NCI-H524 treated with DMSO at 0.1 percent for 48 hours (cell line): ENCODE data around the gene GIT1.
A peak's percentile ranks its signal among the peaks of the same experiment; 100 is the strongest.

Source experiments
- DNase-seq: peaks from one replicate; lab custom pipeline; 2025; lab: John Stamatoyannopoulos, UW

The GIT1 gene

DNA sequence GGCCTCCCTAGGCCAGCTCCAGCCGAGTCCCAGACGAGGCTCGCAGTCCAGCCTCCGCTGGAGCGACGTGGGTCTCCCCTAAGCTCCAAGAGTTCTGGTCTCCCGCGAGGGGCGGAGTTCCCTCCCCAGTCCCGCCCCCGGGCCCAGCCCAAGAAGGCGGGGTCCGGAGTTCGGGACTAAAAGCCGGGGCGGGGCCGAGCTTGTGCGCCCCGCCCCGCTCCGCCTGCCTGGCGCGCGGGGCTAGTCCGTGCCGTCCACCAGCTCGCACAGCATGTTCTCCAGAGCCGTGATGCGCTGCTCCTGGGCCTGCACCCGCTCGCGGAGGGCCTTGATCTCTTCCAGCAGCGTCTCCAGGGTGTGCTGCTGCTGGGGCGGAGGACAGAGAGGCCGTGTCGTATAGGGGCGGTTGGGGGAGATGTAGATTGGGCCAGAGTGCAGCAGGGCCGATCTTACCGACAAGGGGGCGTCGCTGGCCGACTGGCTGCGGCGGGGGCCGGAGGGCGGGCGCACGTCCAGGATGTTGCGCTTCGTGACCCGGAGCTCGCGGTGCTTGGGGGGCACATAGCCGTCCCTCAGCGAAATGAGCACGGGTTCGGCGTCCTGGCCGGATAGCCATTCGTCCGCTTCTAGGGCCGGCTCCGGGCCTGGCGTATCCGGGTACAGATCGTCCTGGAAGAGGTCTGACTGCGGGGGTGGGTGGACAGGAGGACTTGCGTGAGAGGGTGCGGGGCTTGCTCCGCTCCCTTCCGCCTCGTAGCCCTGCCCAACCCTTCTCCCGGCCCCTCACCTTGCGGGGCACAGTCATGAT, 26.2 kb upstream of the GIT1 start:
- no peak for DNase-seq

DNA sequence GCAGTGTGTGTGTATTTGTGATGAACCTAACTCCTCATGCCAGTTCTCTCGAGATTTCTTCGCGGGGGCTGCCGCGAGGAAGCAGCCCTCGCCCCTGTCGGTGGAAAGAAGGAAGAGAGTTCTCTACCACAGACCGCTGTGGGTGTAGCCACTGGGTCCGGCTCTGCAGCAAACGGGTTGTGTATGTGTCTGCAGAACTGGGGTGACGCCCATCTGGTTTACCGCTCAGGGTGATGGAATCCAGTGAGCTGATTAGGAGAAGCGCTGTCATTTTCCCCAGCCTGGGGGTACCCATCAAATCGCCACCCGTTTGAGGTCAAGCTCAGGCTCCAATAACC, 25.6 kb upstream of the GIT1 start:
- DNase-seq = no peak

DNA sequence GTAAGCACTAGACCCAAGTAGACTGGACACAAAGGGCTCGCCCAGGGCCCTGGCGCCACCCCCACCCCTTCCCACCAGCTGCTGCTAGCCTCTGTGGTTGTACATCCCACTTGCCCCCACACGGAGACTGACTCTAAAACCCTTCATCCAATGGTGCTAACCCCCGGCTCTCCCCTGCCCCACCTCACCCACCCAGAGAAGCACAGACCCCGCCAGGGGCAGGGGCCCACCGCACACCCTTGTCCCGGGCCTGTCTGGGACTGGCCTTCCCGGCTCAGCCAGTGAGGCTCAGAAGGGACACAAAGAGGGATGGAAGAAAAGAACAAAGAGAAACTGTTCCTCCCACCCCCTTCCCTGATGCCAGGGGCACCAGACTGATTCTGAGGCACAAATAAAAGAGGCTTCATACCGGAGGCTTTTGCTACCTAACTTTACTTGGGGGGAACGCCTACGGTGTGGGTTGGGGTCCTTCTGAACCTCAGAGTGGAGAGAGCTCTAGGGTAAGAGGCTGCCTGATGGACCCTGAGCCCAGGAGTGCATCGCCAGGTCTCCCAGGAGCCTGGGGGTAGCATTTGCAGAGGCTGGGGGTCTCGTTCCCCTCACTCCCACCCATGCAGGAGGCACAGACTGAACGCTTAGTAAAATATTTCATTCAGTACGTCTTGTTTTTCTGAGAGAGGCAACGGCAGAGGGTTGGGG, 25.1 kb upstream of the GIT1 start:
- no peak for DNase-seq

DNA sequence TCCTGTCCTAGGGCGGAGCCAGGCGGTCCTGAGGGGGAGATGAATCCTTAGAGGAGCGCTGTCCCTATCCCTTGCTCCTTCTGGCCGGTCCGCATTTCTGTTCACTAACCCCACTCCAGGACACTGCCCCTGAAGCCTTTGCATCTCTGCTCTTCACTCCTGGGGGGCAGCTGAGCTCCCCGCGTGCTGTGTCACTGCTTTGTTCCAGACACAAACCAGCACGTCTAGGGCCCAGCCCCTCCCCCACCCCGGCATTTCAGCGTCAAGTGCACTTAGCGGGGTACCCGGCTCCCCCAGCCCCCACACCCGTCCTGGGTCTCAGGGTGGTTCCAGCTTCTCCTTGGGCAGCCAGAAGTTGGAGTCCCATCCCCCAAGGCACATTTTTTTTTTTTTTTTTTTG, 24.4 kb upstream of the GIT1 start:
- no peak for DNase-seq

DNA sequence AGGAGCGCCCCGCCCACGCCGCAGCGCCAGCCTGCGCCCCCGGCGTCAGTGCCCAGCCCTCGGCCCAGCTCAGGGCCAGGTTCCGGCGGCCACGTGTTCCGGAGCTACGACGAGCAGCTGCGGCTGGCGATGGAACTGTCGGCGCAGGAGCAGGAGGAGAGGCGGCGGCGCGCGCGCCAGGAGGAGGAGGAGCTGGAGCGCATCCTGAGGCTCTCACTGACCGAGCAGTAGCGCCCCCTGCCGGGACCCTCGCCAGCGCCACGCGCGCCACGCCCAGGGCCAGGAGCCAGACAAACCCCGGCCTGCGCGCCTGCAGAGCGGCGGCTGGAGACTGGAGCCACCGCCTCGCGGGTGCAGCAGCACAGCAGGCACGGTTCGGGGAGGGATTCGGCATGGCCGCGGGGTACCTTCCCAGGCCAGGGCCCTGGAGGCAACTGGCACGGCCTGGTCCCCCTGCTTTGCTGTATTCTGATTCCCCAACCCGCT, 23.9 kb upstream of the GIT1 start:
- DNase-seq = no peak

DNA sequence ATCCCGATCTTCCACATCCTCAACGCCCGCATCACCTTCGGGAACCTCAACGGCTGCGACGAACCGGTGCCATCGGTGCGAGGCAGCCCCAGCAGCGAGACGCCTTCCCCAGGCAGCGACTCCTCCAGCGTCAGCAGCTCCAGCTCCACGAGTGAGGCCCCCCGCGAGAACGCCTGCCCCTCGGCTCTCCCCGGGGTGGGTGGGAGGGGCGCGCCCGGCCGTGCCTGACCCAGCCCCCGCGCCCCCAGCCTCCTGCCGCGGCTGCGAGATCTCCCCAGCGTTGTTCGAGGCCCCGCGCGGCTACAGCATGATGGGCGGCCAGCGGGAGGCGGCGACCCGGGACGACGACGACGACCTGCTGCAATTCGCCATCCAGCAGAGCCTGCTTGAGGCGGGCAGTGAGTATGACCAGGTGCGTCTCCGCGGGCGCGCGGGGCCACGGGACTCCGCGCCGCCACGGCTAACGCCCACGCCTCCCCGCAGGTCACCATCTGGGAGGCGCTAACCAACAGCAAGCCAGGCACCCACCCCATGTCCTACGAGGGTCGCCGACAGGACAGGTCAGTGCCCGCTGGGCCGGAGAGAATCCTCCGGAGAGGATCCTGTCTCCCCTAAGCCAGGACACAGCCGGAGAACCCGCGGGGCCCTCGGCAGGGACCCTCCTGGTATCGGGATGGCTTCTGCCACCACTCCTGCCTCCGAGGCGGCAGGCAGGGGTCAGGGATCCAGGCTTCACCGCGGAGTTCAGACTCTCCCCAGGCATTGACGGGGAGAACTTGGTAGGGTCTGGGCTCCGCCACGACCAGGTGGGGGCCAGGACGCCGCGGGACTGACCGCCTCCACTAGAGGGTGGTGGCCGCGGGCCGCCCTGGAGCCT, 23.2 kb upstream of the GIT1 start:
- no peak for DNase-seq

DNA sequence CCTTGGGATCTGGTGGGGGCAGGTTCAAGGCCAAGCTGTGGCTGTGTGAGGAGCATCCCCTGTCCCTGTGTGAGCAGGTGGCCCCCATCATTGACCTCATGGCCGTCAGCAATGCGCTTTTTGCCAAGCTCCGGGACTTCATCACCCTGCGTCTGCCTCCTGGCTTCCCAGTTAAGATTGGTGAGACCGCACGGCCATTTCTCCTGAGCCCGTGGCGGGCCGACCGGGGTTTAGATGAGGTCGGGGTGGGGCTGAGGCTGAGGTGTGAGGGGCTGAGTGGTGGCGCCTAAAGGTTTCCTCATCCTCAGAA, 22.6 kb upstream of the GIT1 start:
- no peak for DNase-seq

DNA sequence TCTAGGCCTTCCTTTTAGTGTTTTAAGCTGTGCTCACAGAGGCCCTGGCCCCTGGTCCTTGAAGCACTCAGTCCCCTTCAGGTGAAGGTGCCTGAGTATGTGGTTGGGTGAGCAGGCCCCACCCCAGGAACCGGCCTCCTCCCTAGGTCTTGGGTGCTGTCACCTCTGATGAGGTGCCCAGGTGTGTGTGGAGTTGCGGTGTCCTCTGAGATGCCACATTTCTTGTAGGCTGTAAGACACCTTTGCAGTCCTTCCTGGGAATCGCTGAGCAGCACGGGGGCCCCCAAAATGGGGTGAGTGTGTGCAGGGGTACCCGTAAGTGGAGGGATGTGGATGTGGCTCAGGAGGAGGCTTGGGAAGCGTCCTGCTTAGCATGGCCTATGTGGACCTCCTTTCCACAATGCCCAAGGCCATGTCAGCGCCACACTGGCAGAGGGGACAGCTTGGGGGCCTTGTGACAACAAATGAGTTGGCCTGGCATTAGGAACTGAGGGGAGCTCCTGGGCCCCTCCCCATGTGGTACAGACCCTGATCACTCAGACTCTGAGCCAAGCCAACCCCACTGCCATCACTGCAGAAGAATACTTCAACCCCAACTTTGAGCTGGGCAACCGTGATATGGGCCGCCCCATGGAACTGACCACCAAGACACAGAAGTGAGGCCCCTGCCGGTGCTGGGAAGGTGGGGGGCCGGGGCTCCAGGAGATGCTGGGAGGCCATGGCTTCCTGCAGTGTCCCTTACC, 22.1 kb upstream of the GIT1 start:
- no peak for DNase-seq

DNA sequence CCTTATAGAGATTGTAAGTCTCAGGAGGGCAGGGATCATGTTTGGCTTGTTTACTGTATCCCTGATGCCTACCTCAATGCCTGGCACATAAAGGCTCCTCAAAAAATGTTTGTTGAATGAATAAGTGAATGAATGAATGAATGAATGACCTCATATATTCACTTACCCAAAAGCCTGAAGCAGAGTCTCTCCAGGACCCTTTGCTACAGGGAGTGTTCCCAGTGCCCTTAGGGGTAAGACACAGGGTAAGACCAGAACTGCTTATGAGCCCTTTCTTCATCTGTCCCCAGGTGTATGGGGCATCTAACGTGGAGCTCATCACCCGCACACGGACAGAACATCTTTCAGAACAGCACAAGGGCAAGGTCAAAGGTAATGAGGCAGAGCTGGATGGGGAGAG, 20.9 kb upstream of the GIT1 start:
- DNase-seq = no peak

DNA sequence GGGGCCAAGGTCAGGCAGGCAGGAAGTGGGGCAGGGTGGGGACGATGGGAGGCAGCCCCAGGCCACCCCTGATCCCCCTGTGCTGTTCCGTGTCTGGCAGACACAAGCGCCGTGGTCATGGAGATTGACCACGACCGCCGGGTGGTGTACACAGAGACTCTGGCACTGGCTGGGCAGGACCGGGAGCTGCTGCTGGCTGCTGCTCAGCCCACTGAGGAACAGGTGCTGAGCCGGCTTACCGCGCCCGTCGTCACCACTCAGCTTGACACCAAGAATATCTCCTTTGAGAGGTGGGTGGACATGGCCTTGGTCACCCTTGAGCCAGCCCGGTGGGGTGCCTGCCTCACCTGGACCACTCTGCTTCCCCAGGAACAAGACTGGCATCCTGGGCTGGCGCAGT, 19.5 kb upstream of the GIT1 start:
- DNase-seq = no peak

DNA sequence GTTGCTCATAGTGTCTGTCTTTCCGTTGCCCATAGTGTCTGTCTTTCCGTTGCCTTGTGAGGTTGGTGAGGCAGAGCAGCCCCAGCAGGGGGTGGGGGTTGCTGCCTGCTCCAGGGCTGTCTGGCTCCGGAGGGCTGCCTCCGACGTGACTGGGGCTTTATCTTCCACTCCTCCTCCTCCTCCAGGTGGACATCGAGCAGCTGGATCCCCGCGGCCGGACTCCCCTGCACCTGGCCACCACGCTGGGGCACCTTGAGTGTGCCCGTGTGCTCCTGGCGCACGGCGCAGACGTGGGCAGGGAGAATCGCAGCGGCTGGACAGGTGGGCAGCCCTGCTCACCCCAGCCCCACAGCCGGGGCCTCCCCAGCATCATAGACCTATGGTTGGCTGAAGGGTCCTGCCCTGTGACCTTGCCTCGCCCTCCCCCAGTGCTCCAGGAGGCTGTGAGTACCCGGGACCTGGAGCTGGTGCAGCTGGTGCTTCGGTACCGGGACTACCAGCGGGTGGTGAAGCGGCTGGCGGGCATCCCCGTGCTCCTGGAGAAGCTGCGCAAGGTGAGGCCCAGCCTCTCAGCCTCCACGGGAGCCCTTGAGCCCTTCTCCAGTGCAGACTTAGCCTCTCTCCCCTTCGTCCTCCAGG, 18.2 kb upstream of the GIT1 start:
- DNase-seq = no peak

DNA sequence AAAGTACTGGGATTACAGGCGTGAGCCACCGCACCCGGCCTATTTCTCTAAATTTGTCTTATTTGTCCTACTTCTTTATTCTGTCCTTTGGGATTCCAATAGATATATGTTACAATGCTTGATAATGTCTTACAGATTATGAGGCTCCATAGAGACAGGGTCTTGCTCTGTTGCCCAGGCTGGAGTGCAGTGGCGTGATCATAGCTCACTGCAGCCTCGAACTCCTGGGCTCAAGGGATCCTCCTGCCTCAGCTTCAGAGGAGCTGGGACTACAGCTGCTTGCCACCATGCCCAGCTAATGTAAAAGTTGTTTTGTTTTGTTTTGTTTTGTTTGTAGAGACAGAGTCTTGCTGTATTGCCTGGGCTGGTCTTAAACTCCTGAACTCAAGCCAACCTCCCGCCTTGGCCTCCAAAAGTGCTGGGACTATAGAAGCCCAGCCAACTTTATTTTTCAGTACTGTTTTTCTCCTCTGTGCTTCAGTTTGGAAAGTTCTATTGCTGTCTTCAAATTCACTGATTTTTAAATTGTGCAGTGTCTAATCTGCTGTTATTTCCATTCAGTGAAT, 13.7 kb upstream of the GIT1 start:
- no peak for DNase-seq

DNA sequence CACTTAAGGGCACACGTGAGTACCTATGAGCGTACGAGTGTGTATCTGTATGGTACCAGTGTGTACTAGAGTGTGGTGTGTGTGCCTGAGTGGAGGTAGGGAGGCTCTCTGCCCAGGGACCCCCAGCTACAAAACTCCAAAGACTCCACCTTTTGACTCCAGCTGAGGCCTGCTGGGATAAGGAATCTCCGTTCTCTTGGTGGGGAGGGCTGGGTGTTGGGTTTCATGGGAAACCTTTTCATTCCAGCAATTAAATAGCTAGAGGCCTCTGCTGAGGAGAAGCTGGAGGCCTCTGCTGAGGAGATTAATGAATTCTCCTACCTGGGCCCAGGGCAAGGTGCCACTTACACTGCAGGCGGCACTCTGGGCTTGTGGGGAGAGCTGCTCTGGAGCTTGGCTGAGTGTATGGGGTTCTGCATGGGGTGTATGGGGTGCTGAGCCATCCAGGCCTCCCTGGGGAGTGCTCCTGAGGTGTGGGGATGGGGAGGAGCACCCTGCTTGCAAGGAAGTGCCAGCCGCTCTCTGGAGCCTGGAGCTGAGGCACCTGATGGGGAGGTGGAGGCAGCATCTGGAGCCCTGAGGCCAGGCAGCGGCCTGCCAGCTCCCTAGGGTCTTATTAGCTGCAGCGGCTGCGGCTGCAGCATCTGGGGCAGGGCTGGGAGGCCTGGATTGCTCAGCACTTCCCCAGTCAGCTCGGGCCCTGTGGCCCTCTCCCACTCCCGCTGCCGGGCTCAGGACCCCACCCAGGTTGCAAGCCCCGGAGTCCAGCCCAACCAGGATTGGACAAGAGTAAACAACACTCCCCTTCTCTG, 8.1 kb upstream of the GIT1 start:
- DNase-seq = peak; percentile 18

DNA sequence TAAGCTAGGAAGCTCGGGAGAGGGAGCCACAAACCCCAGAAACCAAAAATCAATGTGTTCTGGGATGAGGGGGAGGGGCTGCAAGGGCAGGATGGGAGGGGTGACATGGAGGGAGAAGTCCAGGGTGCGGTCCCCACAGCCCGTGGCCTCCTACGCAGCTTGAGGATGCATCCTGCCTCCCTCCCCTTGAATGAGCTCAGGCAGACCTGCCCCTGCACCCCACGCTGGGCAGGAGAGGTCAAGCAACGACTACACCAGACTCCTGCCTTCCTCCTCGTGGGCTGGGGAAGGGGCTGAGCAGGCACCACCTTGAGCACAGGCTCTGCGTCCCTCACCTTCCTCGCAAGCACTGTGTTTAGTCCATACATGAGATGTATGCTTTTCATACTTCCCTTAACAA, 7.4 kb upstream of the GIT1 start:
- DNase-seq = no peak

DNA sequence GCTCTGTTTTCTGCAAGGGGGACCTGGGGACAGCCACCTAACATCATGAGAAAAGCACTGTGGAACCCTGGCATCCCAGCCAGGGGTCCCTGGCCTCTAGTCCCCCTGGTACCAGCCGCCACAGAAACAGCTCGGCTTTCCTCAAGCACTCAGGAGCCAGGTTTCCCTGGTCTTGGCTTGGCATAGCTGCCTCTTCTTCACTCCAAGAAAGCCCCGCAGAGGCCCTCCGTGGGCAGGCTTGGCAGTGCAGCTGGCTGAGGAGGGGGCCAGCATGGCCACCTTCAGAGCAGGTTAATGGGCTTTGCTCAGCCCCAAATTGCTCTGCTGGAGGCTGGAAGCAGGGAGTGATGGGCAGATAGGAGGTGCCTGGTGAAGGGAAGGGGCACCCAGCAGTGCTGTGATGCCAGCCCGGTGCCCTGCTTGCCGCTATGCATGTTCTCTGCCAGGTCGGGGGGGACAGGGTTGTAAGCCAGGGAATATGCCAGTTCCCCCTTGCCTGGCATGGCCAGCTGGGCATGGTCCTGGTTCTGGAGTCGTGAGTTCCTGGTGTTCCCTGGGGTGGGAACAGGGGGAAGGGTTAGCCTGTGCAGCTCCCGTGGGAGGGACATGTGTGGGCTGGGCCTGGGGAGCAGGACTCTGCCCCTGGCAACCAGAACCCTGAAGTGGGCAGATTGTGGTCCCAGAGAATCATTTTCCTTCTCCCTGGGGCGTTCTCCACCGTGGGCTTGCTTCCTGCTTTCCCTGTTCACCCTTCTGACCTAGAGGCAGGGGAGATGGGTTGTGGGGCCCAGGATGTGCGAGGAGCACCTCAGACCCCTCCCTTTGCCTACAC, 6.7 kb upstream of the GIT1 start:
- no peak for DNase-seq

DNA sequence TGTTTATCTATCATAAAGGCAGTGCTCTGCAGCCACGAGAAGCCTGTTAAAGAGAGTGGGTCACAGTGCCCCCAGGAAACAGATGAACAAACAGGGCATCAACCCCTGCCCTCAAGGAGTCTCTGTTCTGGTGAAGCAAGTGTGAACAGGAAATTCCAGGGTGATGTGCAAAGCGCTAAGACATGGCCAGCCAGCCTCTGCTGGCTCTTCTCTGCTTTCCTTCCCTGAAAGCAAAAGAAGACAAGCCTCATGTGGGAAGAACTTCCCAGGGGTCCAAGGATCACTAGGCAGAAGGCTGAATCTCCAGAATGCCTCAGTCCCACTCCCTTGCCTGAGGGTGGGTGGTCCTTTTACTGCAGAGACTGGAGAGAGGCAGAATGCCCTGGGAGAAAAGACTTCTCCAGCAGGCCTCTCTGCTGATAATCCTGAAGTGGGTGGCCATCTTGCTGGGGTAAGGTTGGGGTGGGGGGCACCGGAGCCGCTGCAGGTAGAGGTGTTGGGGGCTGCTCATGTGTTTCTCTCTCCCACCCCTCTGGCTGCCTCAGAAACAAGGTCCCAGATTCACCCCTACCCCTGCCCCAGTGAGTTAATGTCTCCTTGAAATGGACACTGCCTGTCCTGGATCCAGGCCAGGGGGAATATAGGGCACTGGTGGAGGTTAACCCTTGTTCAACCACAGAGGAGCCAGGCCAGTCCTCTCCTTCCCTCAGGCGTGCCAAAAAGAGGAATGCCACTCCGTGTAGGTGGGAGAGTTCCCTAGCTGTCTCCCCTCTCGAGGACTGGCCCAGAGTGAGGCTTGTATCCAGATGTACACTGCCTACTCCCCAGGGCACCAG, 5.9 kb upstream of the GIT1 start:
- no peak for DNase-seq

DNA sequence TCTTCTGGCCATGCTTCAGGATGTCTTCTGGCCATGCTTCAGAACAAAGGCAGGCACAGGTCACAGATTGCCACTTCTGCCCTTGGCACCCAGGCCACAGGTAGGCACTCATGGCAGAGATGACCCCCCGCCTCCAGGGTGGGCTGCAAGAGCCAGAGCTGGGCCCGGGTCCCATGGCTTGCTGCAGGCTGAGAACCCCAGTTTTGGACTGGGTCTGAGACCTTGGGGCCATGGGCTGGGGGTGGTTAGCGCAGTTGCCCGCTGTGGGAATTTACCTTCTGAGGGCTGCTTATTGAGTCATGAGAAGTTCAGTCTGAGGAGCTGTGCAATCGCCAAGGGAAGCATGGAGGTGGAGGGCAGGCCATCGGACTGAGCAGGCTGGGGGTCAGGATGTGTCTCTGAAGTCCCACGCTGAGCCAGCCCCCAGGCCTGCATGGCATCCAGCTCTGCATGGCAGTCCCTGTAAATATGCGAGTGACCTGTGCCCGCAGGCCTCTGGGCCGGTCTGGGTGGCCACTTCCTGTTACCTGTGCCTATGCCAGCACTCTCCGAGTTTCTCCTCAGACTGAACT, 5.2 kb upstream of the GIT1 start:
- DNase-seq = no peak
